ENCODE data around the gene SLC25A20. TPM values are rescaled to one million over a fixed set of nuclear protein-coding genes. Genes with fewer than 3 reads are reported as not detected.
A peak's percentile ranks its signal among the peaks of the same experiment; 100 is the strongest.

The SLC25A20 gene
- polyA plus RNA-seq, 2 of the 4 experiments (the other 2 are of a cell fraction): 13.5 to 22.4 TPM

GRCh38 chr3:48896936-48897335 lies 1.7 kb downstream of the SLC25A20 start:
- no peak overlapping the region for H3K4me3 ChIP-seq
- ChIA-PET POLR2A (no interaction called here), CTCF (interaction anchor here (0.6 to 1.1 kb wide), 3 partner anchors 22 to 73 kb away, joined by 3 to 4 read pairs (median 3); partner anchors contain the start of genes ARIH2 and PRKAR2A)
- H3K9me3 ChIP-seq: no peaks in the 10 kb centered on the region
- H3K4me1 ChIP-seq: peaks cover 13% of the 10 kb centered on the region
- DNase-seq (ENCODE audit: low read depth in 1 of 2, low spot score in 1 of 2): no peak
- H3K27ac ChIP-seq: no peak overlapping the region
- FAIRE-seq: no peak
- TF ChIP-seq MYC (IDR thresholded peaks at IDR 0.05; ENCODE audit: borderline replicate concordance, low read length) (no peak), MAFK (IDR thresholded peaks at IDR 0.05; ENCODE audit: partially characterized antibody) (peak; percentile 74)
- WGBS (ENCODE audit: missing lambda C conversion rate): 92% methylated on average over 2 of the region's 2 CpGs
- no peak for ATAC-seq
- 0 out of 3 replicates have a peak overlapping the region, but pooled peaks have one; percentile 82 for H3K4me2 ChIP-seq

DNA sequence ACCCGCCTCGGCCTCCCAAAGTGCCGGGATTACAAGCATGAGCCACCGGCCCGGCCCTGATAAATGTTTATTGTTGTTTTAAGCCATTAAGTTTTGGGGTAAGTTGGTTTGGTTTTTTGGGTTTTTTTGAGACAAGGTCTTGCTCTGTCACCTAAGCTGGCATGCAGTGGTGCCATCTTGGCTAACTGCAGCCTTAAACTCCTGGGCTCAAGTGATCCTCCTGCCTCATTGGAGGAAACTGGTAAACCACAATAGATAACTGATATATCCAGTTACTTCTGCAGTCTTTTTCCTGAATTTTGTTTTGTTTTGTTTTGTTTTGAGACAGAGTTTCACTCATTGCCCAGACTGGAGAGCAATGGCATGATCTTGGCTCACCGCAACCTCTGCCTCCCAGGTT lies 4.2 kb downstream of the SLC25A20 start:
- FAIRE-seq: no peak
- Histone ChIP-seq H3K4me1 (peaks cover 13% of the 10 kb centered on the region), H3K27ac (no peak overlapping the region), H3K4me3 (no peak overlapping the region), H3K9me3 (no peaks in the 10 kb centered on the region), H3K4me2 (no peak overlapping the region)
- DNase-seq (ENCODE audit: low read depth in 1 of 2, low spot score in 1 of 2): no peak
- CTCF ChIA-PET: no interaction called here
- WGBS (ENCODE audit: missing lambda C conversion rate): over 99% methylated on average over 6 of the region's 6 CpGs
- TF ChIP-seq CHD2 (IDR thresholded peaks at IDR 0.05; ENCODE audit: low read length, partially characterized antibody) (no peak), CEBPB (IDR thresholded peaks at IDR 0.05) (no peak), ESRRA (IDR thresholded peaks at IDR 0.05; ENCODE audit: borderline replicate concordance, low read length) (no peak)
- POLR2A ChIA-PET: no interaction called here
- ATAC-seq: no peak

DNA sequence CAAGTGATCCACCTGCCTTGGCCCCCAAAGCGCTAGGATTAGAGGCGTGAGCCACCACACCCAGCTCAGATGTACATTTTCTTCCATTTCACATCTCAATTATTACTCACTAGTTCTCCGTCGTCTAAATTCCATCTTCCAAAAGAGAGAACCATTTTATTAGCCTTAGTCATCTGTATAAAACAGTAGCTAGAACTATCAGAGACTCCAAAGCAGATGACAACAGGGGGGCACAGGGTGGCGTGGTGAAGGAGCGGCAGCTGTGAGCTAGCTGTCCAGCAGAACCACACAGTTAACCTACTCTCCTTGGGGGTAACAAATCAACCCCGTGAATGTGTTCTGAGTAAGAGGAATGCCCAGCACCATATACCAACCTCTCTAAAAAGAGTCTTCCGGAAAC lies 7.1 kb downstream of the SLC25A20 start:
- no peaks in the 10 kb centered on the region for H3K4me1 ChIP-seq
- no peak overlapping the region for H3K27ac ChIP-seq
- H3K9me3 ChIP-seq: no peaks in the 10 kb centered on the region
- no peak for DNase-seq (ENCODE audit: low read depth in 1 of 2, low spot score in 1 of 2)
- no peak for FAIRE-seq
- H3K4me2 ChIP-seq: no peak overlapping the region
- POLR2A ChIA-PET: no interaction called here
- 88% methylated on average over 8 of the region's 8 CpGs for WGBS (ENCODE audit: missing lambda C conversion rate)
- no peak overlapping the region for H3K4me3 ChIP-seq
- ATAC-seq: no peak
- CTCF ChIA-PET: no interaction called here
- TF ChIP-seq RFX5 (IDR thresholded peaks at IDR 0.05) (no peak), RCOR1 (IDR thresholded peaks at IDR 0.05; ENCODE audit: low read depth, low read length) (no peak), FOSL2 (IDR thresholded peaks at IDR 0.05) (no peak), FOSL2 (CRISPR knock-in tag; IDR thresholded peaks at IDR 0.05) (no peak), EHF (CRISPR knock-in tag; IDR thresholded peaks at IDR 0.05) (no peak), HOXA7 (CRISPR knock-in tag; IDR thresholded peaks at IDR 0.05) (no peak), SMC3 (IDR thresholded peaks at IDR 0.05) (no peak), MAX (IDR thresholded peaks at IDR 0.05) (no peak), ELK1 (IDR thresholded peaks at IDR 0.05; ENCODE audit: low read depth, low read length) (no peak), PHF8 (IDR thresholded peaks at IDR 0.05; ENCODE audit: borderline replicate concordance, low read depth) (no peak), POLR2A (IDR thresholded peaks at IDR 0.05; ENCODE audit: low read length) (no peak), RARB (CRISPR knock-in tag; IDR thresholded peaks at IDR 0.05) (no peak), RAD21 (conservative IDR thresholded peaks at IDR 0.05 in 1 of 2, IDR thresholded peaks at IDR 0.05 in 1 of 2) (no peak)

DNA sequence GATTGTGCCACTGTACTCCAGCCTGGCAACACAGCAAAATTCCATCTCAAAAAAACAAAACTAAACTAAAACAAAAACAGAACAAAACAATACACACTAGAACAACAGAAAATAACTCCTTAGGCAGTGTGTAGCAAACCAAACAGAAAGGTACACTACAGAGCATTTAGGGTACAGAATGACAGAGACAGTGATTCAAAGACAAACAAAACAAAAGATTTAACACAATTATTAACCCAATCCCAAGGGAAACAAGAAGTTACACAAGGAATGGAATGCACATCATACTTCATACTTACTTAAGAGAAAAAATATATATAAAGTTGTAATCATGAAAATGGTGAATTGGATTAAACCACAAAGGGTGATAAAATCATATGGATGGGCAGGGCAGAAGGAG lies 12.9 kb downstream of the SLC25A20 start:
- CTCF ChIA-PET: no interaction called here
- Histone ChIP-seq H3K27ac (no peak overlapping the region), H3K9me3 (no peaks in the 10 kb centered on the region), H3K4me3 (no peak overlapping the region), H3K4me2 (peak overlapping the region; percentile 53), H3K4me1 (peaks cover 9% of the 10 kb centered on the region; the same call in 1 of the 3 replicates)
- POLR2A ChIA-PET: no interaction called here
- TF ChIP-seq MAFK (IDR thresholded peaks at IDR 0.05; ENCODE audit: partially characterized antibody): no peak
- TF ChIP-seq, protein P1, sequence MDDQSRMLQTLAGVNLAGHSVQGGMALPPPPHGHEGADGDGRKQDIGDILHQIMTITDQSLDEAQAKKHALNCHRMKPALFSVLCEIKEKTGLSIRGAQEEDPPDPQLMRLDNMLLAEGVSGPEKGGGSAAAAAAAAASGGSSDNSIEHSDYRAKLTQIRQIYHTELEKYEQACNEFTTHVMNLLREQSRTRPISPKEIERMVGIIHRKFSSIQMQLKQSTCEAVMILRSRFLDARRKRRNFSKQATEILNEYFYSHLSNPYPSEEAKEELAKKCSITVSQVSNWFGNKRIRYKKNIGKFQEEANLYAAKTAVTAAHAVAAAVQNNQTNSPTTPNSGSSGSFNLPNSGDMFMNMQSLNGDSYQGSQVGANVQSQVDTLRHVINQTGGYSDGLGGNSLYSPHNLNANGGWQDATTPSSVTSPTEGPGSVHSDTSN (IDR thresholded peaks at IDR 0.05): no peak
- no peak for TF ChIP-seq GATA3 (IDR thresholded peaks at IDR 0.05; ENCODE audit: borderline replicate concordance)
- no peak for TF ChIP-seq EHF (CRISPR knock-in tag; IDR thresholded peaks at IDR 0.05)
- no peak for TF ChIP-seq JUNB (IDR thresholded peaks at IDR 0.05)
- TF ChIP-seq, protein P2, sequence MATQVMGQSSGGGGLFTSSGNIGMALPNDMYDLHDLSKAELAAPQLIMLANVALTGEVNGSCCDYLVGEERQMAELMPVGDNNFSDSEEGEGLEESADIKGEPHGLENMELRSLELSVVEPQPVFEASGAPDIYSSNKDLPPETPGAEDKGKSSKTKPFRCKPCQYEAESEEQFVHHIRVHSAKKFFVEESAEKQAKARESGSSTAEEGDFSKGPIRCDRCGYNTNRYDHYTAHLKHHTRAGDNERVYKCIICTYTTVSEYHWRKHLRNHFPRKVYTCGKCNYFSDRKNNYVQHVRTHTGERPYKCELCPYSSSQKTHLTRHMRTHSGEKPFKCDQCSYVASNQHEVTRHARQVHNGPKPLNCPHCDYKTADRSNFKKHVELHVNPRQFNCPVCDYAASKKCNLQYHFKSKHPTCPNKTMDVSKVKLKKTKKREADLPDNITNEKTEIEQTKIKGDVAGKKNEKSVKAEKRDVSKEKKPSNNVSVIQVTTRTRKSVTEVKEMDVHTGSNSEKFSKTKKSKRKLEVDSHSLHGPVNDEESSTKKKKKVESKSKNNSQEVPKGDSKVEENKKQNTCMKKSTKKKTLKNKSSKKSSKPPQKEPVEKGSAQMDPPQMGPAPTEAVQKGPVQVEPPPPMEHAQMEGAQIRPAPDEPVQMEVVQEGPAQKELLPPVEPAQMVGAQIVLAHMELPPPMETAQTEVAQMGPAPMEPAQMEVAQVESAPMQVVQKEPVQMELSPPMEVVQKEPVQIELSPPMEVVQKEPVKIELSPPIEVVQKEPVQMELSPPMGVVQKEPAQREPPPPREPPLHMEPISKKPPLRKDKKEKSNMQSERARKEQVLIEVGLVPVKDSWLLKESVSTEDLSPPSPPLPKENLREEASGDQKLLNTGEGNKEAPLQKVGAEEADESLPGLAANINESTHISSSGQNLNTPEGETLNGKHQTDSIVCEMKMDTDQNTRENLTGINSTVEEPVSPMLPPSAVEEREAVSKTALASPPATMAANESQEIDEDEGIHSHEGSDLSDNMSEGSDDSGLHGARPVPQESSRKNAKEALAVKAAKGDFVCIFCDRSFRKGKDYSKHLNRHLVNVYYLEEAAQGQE (IDR thresholded peaks at IDR 0.05): no peak
- no peak for TF ChIP-seq FOSL2 (IDR thresholded peaks at IDR 0.05)
- no peak for TF ChIP-seq FOSL2 (CRISPR knock-in tag; IDR thresholded peaks at IDR 0.05)
- no peak for TF ChIP-seq TFCP2L1 (CRISPR knock-in tag; IDR thresholded peaks at IDR 0.05)
- TF ChIP-seq ZC3H11A (IDR thresholded peaks at IDR 0.05): no peak
- no peak for TF ChIP-seq KDM5A (IDR thresholded peaks at IDR 0.05)
- TF ChIP-seq RARB (CRISPR knock-in tag; IDR thresholded peaks at IDR 0.05): no peak
- no peak for TF ChIP-seq SREBF2 (IDR thresholded peaks at IDR 0.05)
- ATAC-seq: peak in 1 of 2 experiments; percentile 63; a peak in 3 of 6 replicates
- peak in 1 of 2 experiments; percentile 26 for DNase-seq (ENCODE audit: low read depth in 1 of 2, low spot score in 1 of 2)
- no peak for FAIRE-seq

Data from A549 (cell line).